CD4-positive, alpha-beta T cell treated with Interferon gamma for 1 hour (primary cell): Measurements from ENCODE around the gene GABARAPL2.
"Not testable (repeated sequence)": the region's sequence is repeated elsewhere in the genome, so short reads cannot be mapped to it uniquely, and the experiment has no call there.

Source experiments
- DNase-seq: peaks from one replicate; pipeline ENCODE4 v3.0.0-alpha.2; 2020

The GABARAPL2 gene, protein sequence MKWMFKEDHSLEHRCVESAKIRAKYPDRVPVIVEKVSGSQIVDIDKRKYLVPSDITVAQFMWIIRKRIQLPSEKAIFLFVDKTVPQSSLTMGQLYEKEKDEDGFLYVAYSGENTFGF

GRCh38 chr16:75566040-75566757, at the start of gene GABARAPL2:
GABARAPL2 (plus strand) TSS chr16:75566379; CDS start chr16:75566487, 108 bp downstream.
- DNase-seq: peak; percentile 90

DNA sequence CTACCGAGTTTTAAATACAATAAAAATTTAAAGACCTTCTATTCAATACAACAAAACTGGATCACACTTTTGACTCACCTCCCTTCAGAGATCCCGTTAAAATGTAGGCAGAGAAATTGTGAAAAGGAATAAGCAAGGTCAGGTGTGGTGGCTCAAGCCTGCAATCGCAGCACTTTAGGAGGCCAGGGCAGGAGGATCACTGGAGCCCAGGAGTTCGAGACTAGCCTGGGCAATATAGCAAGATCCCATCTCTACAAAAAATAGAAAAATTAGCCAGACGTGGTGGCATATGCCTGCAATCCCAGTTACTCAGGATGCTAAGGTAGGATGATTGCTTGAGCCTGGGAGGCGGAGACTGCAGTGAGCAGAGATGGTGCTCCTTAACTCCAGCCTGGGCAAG, 47.0 kb upstream of the GABARAPL2 start:
- no peak for DNase-seq

GRCh38 chr16:75526032-75526790, 40.0 kb upstream of the GABARAPL2 start:
- DNase-seq: no peak

- no peak for DNase-seq
Measured at GRCh38 chr16:75527825-75528299, 38.3 kb upstream of the GABARAPL2 start.

- DNase-seq: no peak
Measured at GRCh38 chr16:75529056-75529905, 36.9 kb upstream of the GABARAPL2 start.

DNA sequence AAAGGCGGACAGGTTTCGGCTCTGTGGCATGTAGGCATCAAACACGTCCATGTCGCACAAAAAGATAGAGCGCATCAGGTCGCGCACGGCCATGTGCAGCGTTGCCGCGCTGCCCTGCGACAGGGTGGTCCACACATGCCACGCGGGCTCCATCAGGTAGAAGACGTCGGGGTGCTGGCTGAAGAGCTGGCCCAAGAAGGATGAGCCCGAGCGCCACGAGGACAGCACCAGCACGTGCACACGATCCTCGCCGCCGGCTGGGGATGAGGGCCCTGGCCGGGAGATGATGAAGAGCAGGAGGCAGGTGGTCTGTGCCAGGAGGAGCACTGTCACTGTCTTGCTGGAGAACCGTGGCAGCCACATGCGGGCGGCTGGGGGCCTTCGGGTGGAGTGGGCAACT, 36.2 kb upstream of the GABARAPL2 start:
- DNase-seq: no peak

GRCh38 chr16:75532142-75532765, 33.9 kb upstream of the GABARAPL2 start:
- no peak for DNase-seq

DNA sequence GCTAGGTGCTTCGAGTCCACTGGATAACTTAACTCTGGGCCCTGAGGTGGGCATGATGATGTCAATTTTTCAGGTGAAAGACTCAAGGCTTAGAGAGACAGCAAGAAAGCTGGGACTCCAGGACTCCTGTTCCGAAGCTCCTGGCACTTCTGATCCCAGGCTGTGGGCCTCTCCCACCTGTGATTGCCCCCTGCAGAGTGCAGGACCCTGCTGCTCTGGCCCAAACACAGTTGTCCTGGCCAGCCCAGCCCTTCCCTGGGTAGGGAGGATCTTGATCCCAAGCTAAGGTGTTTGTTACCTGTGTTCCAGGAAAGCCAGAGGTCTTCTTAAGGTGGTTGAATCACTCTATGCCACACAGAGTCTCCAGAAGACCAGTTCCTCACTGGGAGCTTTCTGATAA, 33.4 kb upstream of the GABARAPL2 start:
- DNase-seq: no peak

DNA sequence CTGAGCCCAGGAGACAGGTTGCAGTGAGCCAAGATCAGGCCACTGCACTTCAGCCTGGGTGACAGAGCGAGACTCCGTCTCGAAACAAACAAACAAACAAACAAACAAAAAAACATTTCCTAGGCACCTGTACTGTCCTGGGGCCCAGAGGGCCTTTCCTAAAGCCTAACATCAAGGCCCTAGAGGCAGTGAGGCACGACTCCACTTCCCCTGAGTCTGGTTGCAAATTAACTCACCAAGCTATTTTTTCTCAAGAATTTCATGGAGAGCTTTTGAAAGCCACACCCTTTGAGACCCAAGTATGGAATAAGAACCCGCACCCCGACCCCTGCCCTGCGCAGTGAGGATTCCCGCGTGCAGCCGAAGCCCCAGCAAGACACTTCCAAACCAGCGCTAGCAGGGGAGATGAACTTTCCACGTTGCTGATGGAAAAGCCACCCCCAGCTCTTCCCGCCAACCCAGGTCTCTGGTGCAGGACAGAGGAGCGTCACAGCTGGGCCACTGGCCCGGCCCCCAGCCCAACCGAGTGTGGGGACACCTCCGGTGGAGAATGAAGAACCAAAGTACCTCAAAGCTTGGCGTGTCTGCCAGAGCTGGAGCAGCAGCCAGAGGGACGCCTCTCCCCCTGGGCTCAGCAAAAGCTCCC, 31.5 kb upstream of the GABARAPL2 start:
- DNase-seq: no peak

GRCh38 chr16:75535211-75535843, 30.9 kb upstream of the GABARAPL2 start:
- no peak for DNase-seq

DNA sequence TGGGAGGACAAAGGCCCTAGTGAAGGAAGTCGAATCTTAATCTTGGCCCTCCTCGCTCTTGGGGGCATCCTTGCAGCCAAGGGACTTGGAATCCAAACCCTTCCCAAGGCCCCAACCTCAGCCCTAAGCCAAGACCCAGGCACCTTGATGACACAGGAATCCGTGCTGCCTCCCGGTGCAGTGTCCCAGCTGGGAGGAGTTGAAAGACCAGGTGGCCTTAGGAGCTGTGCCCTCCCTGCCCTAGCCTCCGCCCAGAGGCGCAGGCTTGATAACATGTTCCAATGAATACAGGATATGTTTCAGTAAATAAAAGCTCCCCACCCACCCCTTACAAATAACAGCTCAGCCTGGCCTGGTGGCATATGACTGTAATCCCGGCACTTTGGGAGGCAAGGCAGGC, 30.3 kb upstream of the GABARAPL2 start, which contains the start of gene CHST5:
Gene CHST5, minus strand, starts transcription at position 208 of the 400 bp plus-strand sequence. CDS start 5,724 bp downstream, outside the sequence.
- DNase-seq: no peak

DNA sequence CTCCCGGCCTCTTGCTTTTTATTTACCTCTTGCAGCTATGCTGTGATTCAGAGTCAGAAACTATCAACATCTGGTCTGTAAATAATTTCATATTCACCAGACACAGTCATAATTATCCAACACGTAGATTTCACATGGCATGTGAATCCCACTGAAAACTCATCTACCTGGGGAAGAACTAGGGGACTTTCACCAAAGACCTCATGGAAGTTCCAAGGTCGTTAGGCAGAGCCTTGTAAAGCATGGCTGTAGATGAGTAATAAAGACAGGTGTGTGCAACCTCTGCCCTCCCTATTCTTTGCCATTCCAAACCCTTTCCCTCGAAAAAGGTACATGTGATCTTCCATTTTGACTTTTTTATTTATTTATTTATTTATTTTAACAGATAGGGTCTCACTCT, 28.4 kb upstream of the GABARAPL2 start:
- DNase-seq: no peak

DNA sequence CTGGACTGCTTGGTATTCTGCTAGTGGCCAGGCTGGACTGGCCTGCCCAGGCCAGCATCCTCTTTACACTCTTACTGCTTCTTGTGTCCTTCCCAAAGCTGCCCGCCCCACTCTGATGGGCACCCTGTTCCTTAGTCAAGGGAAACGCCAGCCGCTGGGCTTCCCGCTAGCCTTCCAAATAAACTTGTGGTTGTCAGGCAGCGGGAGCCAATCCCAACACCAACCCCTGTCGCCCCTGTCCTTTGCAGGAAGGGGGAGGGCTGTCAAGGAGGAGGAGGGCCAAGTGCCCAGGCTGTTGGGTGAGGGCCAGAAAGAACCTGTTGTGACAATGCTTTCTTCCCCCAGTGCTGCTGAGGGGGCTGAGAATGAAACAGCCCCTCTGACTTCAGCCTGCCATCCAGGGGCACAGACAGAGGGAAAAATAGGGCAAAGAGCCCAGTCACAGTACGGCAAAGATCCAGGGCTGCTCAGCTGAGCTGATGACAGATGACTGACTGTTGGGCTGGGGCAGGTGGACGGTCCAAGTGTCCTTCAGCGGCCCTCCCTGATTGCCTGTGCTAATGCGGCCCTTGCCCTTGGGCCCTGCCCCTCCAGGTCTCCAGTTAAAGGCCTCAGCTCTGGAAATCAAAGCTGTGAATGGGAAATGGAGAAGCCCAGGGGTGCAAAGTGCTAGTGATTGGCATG, 27.2 kb upstream of the GABARAPL2 start:
- DNase-seq: not testable (repeated sequence)

DNA sequence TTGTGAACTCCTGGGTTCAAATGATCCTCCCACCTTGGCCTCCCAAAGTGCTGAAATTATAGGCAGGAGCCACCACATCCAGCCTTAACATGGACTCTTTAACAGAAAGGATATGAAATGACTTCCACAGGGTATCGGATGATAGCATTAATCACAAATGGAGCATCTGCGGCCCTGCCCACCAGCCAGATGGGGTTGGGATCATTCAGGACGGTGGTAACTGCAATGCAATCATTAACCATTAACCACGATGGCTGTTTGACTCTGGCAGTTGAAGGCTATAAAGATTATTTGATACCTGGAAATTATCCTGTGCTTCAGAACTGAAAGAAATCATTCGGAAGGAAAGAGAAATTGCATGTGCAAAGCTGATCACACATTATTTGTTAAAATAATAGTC, 24.9 kb upstream of the GABARAPL2 start:
- DNase-seq: no peak

DNA sequence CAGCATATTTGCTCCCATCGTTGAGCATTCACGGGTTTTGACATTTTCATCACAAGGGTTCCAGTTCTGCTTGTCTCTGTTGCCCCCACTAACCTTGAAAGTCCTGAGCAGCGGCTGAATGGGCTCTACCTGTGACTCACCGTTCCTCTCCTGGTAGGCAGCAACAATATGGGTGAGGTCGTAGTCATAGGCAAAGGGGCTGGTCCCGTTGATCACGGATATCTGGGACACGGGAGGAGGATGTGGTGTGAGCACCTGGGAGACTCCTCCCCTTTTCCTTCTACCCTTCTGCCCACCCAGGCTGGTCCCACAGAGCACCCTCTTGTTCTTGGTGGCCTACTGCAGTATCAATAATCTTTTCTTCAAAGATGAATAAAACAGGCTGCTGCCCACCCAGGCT, 23.7 kb upstream of the GABARAPL2 start:
- not testable (repeated sequence) for DNase-seq

GRCh38 chr16:75545879-75546278, 20.3 kb upstream of the GABARAPL2 start:
- DNase-seq: not testable (repeated sequence)

- no peak for DNase-seq
Measured at GRCh38 chr16:75546293-75546692, 19.9 kb upstream of the GABARAPL2 start.

DNA sequence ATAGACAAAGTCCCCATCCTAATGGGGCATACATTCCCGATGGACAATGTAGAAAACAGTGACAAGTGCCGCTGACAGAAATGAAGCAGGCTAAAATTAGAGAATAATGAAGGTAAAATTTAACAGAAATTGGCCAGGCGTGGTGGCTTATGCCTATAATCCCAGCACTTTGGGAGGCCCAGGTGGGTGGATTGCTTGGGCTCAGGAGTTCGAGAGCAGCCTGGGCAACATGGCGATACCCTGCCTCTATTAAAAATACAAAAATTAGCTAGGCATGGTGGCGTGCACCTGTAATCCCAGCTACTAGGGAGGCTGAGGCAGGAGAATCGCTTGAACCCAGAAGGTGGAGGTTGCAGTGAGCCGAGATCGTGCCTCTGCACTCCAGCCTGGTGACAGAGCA, 17.7 kb upstream of the GABARAPL2 start:
- not testable (repeated sequence) for DNase-seq

GRCh38 chr16:75550211-75550662, 15.9 kb upstream of the GABARAPL2 start:
- peak; percentile 57 for DNase-seq

GRCh38 chr16:75552951-75553350, 13.2 kb upstream of the GABARAPL2 start:
- no peak for DNase-seq
